ENCODE data around the gene KCNC1.

DNA sequence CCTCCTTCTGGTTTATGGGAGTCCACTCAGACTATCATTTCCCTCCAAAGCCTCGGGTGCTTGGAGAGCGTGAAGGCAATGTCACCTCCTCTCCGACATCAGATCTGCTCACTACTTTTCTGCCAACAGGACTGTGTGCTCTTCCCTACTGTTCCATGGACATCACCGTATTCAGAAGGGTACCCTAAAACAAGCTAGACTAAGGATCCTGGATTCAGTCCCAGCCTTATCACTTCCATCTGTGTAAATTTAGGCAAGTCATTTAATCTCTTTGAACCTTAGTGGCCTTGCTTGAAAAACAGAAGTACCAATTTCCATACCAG is 78.2 kb downstream of the KCNC1 start:
- TF ChIP-seq POLR2AphosphoS5 (IDR thresholded peaks at IDR 0.05; ENCODE audit: borderline replicate concordance, low read depth, low read length), result no peak
- no peak for TF ChIP-seq EZH2 (IDR thresholded peaks at IDR 0.05)

Data from SK-N-MC (cell line).